IPS-NIHi7 (cell line): ENCODE results near the gene CEP57.
"Not testable (repeated sequence)": the region's sequence is repeated elsewhere in the genome, so short reads cannot be mapped to it uniquely, and the experiment has no call there.

ENCODE experiments used
- DNase-seq: peaks from one replicate; pipeline ENCODE4 v3.0.0; 2012; ENCODE audit warnings: mixed read lengths; ENCODE audit errors: extremely low spot score

Gene CEP57

DNA sequence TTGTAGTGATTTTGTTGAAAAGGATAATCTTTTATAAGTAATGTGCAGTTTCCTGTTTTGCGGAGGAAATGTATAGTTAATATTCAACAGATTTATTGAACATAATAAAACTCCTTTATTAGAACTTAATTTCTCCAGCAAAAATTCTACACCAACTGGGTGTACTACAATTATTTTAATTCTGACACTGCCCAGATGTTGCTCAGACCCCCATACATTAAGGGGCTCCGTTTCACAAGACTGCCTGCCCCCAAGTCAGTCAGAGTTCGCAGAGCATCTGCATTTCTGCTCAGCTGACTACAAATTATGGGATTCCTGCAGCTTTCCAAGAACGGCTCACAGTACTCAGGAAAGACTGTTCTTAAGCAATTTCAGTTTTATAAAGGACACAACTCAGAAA, 6.2 kb downstream of the CEP57 start:
- no peak for DNase-seq

DNA sequence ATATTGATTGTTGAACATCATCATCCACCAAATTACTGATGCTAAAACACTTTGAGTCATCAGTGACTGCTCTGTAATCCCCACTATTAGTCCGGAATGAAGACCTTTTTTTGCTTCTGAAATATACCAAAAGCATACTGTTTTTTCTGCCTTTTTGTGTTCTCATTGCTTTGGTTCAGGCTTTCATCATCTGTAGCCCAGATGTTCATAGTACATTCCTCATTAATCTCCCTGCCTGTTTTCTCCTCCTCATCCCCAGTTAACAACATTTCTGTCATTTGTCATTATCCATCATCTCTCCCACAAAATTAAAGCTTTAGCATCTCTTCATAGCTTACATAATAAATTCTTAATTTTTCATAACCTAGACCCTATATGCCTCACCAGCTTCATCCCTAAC, 9.2 kb downstream of the CEP57 start:
- DNase-seq: no peak

DNA sequence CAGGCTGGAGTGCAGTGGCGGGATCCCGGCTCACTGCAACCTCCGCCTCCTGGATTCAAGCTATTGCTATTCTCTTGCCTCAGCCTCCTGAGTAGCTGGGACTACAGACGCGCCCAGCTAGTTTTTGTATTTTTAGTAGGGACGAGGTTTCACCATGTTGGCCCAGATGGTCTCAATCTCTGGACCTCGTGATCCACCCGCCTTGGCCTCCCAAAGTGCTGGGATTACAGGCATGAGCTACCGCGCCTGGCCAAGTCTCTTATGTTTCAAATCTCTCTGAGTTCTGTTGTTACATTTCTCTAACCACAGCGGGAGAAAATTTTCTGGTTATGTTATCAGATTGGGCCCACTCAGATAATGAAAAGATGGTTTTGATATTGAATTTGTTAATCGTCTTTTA, 10.1 kb downstream of the CEP57 start:
- no peak for DNase-seq

DNA sequence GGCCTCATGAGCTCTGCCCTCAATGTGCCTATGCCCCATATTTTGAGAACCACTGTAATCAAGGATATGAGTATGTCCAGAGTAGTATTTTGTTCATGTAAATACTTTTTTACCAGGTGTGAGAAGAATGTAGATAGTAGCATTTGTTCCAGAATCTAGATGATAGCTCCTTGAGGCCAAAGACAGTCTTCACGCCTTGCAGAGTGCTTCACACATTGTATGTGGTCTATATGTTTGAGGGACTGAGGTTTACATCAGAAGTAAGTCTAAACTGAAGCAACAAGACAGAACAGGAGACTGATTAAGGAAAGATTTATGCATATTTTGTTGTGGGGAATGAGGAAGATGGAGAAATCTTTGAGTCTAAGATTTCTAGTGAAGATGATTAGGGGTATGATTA, 12.5 kb downstream of the CEP57 start:
- no peak for DNase-seq

DNA sequence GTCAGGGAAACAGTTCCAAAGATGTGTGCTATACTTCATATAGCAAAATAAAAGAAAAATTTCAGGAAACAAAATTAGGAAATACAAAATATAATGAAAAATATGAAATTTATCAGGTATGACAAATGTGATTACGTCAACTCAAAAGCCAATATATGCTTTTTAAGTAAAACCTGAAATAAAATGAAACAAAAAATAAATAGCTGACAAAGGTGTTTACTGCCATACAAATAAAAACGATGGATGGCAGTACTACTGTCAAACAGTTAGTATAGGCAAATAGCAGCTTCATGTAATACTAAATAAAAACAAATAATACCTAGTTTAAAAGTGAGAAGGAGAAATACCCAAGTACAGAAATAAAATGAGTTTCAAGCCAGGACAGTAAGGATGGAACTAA, 13.7 kb downstream of the CEP57 start:
- DNase-seq: no peak

DNA sequence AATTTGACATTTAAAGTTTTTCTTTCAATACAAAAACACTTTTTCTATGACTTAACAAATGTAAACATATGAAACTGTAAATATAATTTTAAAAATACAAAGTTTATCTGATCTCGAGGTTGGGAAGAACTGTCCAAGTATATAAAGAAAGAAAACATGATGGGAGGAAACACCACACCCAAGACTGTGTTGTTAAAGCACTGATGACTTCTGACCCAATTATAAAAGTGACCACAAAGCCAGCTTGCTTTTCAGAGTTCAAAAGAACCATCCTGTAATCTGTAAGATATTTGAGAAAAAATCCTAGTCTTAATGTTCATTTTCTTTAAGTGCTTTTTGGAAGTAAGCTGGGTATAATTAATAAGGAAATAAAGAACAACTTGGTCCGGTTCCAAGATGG, 15.6 kb downstream of the CEP57 start:
- no peak for DNase-seq

DNA sequence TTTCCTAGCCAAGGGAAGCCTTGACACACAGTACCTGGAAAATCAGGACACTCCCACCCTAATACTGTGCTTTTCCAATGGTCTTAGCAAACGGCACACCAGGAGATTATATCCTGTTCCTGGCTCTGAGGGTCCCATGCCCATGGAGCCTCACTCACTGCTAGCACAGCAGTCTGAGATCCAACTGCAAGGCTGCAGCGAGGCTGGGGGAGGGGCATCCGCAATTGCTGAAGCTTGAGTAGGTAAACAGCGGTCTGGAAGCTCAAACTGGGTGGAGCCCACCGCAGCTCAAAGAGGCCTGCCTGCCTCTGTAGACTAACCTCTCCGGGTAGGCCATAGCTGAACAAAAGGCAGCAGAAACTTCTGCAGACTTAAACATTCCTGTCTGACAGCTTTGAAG, 16.2 kb downstream of the CEP57 start:
- not testable (repeated sequence) for DNase-seq

DNA sequence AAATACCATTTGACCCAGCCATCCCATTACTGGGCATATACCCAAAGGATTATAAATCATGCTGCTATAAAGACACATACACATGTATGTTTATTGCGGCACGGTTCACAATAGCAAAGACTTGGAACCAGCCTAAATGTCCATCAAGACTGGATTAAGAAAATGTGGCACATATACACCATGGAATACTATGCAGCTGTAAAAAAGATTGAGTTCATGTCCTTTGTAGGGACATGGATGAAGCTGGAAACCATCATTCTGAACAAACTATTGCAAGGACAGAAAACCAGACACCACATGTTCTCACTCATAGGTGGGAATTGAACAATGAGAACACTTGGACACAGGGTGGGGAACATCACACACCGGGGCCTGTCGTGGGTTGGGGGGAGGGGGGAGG, 20.8 kb downstream of the CEP57 start:
- DNase-seq: not testable (repeated sequence)

DNA sequence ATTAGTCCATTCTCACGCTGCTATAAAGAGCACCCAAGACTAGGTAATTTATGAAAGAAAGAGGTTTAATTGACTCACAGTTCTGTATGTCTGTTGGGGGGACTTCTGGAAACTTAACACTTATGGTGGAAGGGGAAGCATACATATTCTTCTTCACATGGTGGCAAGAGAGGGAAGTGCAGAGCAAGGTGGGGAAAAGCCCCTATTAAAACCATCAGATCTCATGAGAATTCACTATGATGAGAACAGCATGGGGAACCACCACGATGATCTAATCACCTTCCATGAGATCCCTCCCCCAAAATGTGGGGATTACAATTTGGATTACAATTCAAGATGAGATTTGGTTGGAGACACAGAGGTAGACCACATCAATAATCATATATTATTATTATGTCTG, 25.7 kb downstream of the CEP57 start:
- no peak for DNase-seq

DNA sequence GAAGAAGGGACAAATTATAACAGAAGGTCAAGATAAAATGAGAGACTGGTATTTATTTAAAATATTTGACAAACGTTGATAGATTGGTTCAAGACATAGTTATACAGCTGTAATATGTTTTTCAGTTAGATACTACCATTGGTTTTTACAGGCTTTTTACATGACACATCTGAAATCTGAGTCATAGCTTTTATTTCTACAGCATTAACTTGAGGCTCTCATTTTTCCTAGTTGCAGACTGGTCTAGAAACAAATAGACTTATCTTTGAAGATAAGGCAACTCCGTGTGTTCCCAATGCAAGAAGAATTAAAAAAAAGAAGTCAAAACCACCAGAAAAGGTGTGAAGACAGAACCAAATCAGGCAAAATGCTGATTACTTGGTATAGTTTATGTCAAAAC, 31.3 kb downstream of the CEP57 start:
- DNase-seq: no peak

DNA sequence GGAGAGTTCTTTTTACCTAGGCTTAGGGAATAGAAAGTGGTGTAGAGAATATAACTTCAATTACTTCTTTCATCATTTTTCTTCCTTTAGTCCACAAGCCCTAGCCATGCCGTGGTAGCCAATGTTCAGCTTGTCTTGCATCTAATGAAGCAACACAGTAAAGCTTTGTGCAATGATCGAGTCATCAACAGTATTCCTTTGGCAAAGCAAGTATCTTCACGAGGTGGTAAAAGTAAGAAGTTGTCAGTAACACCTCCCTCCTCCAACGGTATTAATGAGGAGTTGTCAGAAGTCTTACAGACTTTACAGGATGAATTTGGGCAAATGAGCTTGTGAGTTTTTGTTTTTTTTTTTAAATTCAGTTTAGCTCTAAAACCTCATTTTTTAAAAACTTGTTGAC, 37.4 kb downstream of the CEP57 start:
- DNase-seq: no peak

DNA sequence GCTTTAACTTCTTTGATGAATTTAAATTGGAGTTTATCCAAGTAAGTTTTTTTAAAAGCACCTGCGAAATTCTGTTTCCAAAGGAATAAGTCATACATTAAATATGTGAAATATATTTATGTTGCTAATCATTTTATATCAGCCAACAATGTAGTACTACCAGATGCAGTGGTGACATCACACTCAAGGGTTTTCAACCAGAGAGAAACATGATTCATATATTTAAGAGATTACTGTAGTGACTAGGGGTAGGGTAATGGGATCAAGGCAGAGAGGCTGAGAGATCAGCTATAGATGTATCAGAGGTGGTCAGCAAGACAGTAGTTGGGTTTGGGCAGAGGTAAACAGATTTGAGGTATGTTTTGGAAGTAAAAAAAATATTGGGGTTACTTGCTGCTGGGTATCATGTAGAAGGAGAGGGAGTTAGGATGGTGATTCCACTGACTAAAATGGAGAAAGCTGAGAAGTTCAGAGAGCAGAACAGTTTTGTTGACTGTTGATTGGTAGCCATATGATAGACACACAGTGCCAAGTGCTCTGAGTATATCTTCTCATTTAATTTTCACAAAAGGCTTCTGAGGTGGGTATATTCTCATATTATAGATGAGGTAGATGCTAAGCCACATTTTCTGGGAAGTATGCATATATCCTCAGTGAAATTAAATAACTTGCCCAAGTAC, 39.4 kb downstream of the CEP57 start:
- DNase-seq: no peak

DNA sequence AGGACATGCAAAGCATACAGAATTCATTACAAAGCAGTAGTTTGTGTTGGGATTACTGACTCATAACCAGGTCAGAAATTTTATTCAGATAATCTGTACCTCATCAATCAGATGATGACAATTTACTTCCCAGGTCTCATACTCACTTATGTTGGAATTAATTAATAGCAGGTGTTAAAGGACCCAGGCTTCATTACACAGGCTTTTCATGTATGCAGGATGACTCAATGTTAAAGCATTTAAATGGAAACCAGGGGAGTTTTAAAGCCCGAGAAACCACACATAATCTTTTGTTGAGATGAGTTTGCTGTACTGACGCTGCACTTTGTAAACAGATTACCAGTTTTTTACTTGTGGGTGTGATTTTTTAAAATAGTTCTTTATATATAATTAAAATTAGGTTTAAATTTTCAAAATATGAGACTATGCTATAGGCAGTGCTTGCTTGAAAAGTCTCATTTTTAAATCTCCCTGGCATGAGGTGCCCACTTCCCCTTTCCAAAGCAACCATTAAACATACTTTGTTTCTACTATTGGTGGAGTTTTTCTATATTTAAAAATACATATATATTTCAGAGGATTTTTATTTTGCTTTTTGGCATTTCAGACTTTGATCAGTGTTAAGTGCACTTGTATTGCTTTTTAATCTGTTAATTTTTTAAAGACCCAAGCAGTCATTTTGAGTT, 41.0 kb downstream of the CEP57 start:
- no peak for DNase-seq

DNA sequence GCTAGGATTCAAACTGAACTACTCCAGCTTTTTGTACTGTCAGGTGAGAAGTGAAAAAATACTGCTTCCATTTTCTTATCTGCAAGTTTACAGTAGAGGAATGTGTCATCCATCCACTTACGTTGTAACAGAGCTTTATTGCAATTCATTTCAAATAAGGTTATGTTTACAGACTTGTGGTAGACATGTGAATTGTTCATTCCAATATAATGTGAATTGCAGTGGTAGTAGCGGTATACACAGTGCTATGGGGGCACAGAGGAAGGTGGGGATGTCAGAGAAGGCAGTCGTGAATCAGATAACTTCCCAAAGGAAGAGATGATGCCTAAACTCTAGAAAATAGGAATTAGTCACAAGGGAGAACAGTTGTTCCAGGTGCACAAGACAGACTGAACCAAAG, 42.5 kb downstream of the CEP57 start:
- DNase-seq: no peak

DNA sequence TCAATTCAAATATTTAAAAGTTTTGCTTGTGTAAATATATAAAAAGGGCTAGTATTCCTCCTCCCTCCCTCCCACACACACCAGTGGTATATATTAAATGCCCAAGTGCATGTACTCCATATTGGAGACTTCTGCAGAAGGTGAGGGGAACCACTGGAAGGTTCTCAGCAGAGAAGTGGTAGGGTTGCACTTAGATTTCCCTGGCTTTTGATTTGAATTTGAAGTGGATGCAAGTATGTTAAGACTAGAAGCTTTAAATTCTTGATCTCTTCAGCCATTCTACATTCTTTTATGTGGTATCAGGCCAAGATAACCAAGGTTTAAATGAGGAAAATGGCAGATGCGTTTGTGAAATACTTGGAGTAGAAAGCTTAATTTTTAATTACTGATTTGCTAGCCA, 43.1 kb downstream of the CEP57 start:
- no peak for DNase-seq

DNA sequence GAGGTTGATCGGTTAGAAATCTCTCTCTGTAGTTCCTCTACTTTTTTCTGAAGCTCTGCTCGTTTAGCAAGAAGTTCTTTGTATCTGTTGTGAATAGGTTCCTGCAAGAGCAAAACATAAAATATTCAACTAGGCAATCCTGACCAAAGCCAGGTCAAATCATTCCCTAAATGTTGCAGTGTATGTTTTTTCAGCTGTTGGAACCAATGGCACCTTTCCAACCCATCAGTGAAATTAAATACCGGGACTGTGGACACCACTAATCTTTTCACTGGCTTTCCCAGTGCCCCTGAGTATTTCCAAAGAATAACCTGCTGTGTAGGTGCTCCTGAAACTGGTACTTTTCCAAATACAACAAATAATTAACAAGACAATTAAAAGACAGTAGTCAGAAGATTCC, 45.1 kb downstream of the CEP57 start:
- DNase-seq: no peak

DNA sequence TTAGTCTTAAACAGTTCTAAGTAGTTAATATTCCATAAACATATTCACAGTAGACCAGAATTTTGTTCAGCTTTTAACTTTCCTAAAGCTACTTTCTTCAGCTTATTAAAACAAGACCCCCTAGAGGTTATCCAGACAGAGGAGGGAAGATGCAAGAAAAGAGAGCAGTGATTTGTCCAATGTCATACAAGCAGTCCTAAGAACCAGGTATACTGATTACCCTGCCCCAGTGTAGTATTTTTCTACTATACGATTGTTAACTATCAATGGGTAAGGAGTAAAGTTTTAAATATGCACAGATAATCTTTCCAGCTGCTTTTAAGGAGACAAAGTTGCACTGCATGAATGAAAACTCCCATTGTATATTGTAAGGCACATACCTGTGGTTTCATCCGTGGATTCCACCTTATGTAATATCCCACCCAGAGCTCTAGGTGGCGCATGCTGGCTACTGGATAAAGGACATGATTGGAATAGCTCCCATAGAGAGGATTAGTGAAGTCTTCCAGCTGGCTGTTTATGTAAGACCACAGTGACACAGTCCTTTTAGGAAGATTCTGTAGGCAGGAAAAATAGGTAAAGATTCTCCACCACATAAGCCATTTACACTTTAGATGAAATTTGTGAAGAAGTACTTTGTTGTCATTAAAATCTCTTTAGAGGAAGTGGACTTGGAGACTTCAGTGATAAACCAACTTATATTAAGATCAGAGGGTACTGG, 45.6 kb downstream of the CEP57 start:
- peak; percentile 77 for DNase-seq

DNA sequence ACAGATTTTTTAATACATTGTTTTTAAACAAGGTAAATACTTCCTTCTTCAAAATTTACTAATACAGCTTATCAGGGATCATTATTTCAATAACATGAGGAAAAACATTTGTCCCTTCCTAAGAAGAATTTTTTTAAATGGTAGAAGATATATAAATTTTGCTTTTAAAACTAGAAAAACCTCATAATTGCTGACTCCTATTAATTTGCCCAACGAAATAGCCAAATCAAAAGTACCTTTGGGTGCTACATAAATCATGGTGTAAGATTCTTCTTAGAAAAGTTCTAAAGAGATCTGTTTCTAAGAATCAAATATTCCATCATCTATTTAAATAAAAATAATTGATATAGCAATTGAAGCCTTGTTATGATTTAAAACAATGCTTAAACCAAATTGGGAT, 54.9 kb downstream of the CEP57 start:
- no peak for DNase-seq

DNA sequence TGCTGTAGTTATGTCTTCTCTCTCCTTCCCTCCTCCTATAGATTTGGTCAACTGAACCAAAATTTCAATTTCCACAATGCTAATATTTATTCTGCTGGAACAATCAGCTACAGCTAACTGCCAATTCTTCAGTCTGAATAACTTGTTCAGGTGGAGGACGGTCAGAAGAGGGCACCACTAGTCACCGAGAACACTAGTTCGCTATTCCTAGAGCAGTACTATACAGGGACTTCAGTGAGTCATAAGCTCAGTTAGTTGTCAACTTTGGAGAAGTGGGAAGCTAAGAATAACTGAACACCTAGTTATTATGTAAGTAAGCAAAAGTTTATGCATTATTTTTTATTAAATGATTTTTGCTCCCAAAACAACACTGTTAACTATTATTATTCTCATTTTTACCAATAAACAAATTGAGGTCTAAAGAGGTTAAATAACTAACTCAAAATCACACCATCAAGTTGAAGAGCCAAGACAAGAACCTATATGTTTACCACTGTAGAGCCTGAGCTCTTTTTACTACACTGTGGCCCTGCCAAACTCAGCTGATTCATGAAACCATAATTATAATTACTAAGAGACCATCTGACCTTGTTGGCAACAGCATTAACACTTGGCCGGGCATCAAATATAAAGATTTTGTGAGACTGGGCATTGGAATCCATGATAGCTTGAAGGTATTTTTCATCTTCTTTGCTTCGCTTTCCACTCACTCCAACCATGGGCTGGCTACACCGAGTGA, 59.0 kb downstream of the CEP57 start:
- DNase-seq: peak; percentile 60

DNA sequence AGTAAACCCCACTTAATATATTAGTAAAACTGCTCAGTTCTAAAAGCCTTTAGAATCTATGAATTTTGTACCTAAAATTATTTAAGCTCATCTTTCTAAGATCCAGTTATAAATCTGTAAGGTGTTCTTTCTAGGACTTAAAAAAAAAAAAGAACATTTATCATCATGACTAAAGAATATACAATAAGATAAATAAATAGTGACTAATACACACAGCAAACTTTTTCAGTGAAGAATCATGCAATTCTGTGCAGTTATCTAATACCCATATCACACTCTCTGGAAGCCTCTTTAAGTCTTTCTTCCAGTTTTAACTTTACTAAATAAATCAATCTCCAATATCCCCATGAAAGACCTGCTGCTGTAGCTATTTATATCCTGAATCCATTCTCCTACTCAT, 59.8 kb downstream of the CEP57 start:
- no peak for DNase-seq

DNA sequence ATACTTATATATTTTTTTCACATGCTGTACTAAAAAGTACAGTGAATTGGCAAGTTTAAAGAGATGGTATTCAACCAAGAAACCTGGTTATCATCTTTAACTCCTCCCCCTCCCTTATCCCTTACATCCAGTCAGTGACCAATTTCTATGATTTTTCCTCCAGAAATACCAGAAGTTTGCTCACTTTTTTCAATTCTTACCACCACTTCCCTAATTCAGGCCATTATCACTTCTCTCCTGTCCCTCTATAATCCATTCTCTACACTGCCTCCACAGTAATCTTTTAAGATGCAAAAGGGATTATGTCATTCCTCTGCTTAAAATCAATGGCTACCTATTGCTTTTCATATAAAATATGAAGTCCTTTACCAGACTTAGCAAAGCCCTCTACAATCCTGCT, 62.8 kb downstream of the CEP57 start:
- DNase-seq: no peak

DNA sequence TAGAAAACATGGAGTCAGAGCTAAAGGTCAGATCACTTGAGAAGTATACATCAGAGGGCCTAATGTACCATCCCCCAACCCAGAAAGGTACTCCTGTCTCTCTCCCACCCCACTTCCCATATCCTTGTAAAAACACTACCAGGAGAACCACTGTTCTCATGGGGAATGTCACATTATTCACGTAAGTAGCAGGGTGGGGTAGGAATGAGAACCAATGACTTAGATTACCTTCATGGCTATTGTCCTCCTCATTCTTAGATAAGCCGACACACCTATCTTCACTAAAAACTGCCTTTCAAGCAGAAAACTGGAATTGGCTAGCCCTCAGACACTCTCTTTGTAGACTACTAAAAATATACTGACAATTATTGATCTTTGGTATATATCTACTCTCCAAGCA, 63.6 kb downstream of the CEP57 start:
- no peak for DNase-seq
